Activated T-helper 1 cell treated with Interleukin-2 at 50 U/mL for 16 hours (primary cell): ENCODE data around the gene CNGB1.
"Not testable (repeated sequence)": the region's sequence is repeated elsewhere in the genome, so short reads cannot be mapped to it uniquely, and the experiment has no call there.

Experiments
- DNase-seq: peaks from one replicate; pipeline ENCODE4 v3.0.0-alpha.2; 2020; ENCODE audit warnings: low read depth

CNGB1 gene

GRCh38 chr16:57858635-57859034 is 112.3 kb downstream of the CNGB1 start:
- no peak for DNase-seq

DNA sequence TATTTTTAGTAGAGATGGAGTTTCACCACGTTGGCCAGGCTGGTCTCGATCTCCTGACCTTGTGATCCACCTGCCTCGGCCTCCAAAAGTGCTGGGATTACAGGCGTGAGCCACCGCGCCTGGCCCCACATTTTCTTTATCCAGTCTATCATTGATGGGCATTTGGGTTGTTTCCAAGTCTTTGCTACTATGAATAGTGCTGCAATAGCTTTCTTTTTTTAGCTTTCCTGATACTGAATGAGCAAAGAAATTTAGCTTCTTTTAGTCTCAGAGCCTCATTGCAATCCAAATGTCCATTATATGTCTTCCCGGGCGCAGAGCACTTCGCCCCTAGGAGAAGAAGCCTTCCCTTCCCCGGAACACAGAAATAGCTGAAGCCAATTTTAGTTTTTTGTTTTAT is 112.9 kb downstream of the CNGB1 start:
- DNase-seq = not testable (repeated sequence)

DNA sequence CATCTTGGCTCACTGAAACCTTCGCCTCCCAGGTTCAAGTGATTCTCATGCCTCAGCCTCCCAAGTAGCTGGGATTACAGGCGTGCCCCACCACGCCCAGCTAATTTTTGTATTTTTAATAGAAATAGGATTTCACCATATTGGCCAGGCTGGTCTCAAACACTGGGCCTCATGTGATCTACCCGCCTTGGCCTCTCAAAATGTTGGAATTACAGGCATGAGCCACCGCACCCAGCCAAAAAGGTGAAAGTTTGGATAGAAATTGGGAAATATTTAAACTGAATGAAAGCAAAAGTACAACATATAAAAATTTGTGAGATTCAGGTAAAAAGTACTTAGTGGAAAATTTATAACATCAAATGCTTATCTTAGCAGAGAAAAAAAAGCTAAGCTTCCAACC is 115.7 kb downstream of the CNGB1 start:
- DNase-seq = no peak

DNA sequence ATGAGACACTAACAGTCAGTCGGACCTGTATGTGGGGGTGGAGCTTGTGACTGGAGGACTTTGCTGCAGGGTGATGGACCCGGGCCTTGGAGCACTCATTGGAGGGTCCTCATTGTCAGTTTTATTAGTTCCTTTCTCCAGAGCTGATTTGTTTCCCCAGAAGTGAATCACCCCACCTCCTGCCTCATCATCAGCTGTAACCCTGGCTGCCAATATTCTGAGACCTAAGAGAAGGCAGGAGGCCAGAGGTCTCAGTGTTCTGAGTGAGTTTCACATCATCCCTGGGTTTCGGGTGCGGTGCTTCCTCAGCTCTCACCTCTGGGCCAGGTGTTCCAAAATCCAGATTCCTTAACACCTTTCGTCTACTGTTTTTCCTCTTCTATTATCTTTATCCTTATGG is 118.7 kb downstream of the CNGB1 start:
- no peak for DNase-seq

- no peak for DNase-seq
Observed at GRCh38 chr16:57848181-57848580, 122.7 kb downstream of the CNGB1 start.

- DNase-seq = not testable (repeated sequence)
Observed at GRCh38 chr16:57846931-57847330, 124.0 kb downstream of the CNGB1 start.

DNA sequence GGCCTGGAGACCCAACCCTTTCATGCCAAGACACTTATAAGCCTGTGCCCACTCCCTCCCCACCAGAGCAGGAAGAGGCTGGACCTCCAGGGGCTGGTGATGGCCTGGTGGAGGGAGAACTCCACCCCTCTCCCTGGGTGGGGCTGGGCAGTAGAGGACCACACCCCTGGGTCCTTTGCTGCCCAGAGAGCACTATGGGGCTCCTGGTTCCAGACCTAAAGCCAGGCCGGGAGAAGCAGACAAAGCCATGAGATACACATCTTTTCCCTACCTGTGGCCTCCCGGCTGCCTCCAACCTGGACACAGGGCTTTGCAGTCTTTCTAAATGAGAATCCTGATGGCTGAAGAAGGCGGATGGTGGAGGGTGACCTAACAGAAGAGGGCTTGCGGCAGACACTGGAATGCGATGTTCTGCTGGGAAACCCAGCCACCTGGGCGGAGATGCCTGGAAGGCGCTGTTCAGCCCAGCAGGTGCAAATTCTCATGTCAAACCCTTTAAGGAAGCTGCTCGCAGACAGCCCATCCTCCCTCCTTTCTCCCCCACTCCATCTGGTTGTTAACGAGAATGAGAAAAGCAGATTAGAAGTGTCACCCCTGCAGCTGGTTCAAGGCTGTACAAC is 124.7 kb downstream of the CNGB1 start:
- DNase-seq = no peak

DNA sequence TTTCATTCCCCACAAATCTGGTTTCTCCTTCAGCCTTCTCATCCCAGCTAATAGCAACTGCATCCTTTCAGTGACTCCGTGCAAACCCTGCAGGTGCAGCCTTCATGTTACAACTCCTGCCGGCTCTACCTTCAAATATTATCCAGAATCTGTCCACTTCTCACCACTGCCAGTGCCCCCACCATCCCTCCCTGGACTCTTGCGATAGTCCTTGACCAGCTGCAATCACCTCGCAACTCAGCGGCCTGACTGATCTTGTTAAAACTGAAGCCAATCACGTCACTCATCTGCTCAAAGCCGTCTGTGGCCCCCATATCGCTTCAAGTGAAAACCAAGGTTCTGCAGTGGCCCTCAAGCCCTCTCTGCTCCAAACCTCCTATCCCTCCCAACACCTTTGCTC is 125.8 kb downstream of the CNGB1 start:
- DNase-seq = no peak

GRCh38 chr16:57844416-57845030 is 126.4 kb downstream of the CNGB1 start:
- no peak for DNase-seq

DNA sequence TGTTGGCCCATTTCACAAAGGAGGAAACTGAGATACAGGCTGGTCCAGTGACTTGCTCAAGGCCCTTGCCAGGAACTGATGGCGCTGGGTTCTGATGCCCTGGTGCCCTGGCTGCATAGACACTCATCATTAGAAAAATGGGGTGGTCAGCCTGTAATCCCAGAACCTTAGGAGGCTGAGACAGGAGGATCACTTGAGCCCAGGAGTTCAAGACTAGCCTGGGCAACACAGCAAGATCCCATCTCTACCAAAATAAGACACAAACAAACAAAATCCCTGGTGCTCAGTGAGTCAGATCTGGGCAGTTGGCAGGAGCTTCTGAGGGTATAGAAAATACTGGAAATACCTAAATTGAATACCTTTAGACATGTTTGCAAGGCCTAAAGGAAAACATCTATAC is 127.5 kb downstream of the CNGB1 start:
- DNase-seq = no peak

DNA sequence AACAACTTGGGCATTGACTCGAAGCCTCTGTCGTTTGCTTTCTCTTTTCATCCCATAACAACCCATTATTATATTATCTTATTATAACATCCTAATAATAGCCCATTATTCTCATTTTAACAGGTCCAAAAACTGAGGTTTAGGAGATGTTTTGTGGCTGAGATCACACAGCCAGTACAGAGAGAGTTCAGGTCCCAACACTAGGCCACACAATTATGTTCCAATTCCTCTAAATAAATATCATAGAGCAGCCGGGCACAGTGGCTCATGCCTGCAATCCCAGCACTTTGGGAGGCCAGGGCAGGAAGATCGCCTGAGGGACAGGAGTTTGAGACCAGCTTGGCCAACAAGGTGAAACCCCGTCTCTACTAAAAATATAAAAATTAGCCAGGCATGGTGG is 128.3 kb downstream of the CNGB1 start:
- DNase-seq = no peak

GRCh38 chr16:57840833-57841232 is 130.1 kb downstream of the CNGB1 start:
- DNase-seq = no peak

GRCh38 chr16:57838161-57838560 is 132.8 kb downstream of the CNGB1 start:
- no peak for DNase-seq

GRCh38 chr16:57837305-57838125 is 133.4 kb downstream of the CNGB1 start:
- no peak for DNase-seq

DNA sequence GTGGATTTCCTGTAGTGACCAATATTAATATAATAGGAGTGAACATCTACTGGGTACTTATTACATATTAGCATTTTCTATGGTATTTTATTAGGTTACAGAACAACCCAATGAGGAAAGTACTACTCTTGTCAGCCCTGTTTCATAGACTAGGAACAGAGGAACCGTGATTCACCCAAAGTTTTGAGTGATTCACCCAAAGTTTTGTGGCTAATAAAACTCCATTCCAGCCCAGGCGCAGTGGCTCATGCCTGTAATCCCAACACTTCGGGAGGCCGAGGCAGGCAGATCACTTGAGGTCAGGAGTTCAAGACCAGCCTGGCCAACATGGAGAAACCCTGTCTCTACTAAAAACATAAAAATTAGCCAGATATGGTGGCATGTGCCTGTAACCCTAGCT is 135.5 kb downstream of the CNGB1 start:
- not testable (repeated sequence) for DNase-seq

GRCh38 chr16:57834936-57835335 is 136.0 kb downstream of the CNGB1 start:
- DNase-seq = no peak
